DMS114 treated with DMSO at 0.1 percent for 48 hours (cell line): ENCODE results near the gene CAPN10.
A peak's percentile ranks its signal among the peaks of the same experiment; 100 is the strongest.
"Not testable (repeated sequence)": the region's sequence is repeated elsewhere in the genome, so short reads cannot be mapped to it uniquely, and the experiment has no call there.

ENCODE experiments used
- DNase-seq: peaks from one replicate; lab custom pipeline; 2025; ENCODE audit not compliant: unreplicated experiment; lab: John Stamatoyannopoulos, UW

The CAPN10 gene

GRCh38 chr2:240563231-240563630 is 23.3 kb upstream of the CAPN10 start:
- DNase-seq: not testable (repeated sequence)

DNA sequence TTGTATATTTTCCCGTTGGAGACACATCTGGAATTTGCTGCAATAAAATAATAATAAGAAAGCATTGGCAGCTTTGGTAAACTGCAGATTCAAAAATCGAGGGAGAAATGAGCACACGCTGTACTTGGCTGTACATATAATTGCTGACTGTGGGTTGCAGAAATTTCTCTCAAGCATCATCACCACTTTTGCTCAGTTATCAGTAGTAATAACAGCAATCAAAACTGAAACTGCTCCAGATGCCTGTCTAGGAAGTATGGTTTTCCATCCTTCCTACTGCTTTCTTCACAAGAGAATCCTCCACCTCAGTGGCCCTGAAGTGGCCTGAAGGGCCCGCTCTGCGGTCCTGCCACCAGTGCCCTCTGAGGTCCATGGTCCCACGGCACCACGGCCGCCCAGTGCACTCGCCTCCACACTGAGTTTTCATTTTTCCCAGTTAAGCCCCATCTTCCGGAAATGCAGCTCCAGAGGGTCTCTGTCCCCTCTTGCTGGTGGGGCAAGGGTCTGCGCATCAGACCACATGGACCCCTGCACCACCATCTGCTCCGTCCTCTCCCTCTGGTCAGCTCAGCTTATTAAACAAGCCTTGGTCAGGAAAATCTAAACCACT is 22.5 kb upstream of the CAPN10 start:
- DNase-seq: no peak

DNA sequence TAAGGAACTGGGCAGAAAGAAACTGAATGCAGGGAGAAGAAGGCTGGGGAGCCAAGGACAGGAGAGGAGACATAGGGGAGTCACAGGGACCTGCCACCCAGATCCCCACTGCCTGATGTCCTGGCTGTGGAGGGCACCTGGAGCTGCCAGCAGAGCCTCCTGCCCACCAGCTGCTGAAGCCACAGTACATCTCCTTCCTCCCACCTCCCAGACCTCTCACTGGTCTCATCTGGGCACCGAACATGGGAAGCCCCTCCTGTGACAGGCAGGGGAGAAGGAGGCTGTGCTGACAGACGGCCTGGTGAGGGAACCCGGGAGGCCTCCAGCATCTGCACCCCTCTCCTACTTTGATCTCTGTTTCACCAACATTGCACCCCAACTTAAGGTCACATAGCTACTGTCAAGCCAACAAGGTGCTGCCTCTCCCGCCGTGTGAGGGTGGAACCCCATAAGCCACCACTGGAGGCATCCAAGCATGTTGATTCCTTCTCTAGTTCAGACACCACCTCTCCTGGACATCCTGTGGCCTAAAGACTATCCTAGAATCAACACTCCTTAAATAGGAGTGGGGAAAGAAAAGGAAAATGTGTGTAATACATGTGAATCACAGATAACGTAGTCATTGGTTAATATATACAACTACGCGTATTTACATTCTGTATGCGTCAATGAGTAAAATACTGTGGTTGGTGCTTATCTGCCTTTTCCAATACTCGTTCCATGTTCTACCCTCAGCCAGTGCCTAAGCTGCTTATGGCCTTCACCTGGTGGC is 21.8 kb upstream of the CAPN10 start:
- no peak for DNase-seq

DNA sequence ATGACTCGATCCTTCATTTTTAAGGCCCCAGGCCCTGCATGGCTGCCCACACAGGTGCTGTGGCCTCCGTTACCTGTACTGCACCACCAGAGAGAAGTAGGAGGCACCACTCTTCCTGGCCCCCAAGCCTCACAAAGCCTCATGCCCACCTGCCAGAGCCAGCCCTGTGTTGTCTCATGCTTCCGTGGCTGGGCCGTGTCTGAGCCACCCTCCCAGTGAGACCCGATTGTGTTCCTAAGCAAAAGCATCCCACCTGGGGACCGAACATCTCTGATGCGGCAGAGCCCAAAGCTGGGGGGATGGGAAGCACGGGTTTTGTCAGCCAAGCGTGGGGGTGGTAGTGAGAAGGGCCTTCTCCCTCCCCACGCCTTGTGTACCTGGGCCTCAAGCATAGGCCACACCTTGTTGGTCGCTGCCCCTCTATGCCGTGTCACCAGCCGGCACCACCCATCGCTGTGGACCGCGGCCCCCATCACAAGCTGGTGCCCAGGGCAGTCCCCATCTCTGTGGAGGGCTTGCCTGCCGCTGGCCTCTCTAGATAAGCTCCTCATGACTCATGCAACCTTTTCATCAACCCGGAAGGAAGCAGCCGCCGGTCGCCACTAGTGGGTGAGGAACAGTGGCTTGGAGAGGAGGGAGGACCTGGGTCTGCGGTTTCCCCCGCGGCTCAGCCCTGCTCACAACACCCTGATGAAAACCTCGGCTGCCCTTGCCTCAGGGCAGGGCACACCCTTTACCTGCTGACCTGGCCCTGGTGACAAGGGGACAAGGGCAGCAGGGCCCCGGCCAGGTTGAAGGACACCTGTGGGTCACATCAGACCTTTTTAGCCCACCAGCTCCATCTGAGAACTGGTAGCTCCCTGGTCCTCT is 21.0 kb upstream of the CAPN10 start:
- no peak for DNase-seq

DNA sequence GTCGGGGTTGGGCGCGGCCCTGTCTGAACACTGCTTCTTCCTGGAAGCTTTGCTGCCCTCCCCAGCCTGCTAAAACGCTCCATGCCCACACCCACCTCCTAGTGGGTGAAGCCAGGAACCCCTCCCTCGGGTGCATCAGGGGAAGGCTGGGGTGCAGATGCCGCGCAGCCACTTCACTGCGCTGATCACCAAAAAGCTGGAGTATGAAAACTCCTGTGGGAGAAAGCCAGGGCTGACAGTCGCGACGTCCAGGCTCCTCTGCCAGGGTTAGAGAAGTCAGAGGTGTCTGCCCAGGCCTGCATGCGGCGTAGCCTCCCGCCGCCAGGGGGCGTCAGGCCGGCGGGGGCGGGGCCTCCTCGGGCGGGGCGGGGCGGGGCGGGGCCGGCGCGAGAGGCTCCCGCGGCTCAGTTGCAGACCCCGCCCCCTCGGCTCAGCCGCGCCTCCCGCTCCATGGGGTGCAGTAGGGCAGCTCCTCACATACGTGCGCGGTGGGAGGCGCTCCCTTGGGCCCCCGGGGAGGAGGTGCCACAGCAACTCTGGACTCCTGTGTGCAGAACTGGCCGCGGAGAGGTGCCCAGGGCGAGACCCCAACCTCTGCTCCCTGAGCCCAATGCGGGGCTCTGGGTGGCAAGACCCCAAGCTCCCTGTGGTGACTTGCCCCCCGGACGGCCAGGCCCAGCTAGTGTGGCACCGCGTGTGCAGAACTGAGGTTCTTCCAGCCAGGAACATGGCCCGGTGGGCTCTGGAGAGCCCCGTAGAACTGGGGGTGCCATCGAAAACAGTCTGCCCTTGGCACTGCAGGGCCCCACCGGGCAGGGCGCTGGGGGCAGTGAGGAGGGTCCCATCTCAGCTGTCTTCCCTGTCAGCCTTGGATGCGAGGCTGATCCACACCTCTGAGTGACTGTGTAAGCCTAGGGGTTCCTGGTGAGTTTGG is 20.1 kb upstream of the CAPN10 start:
- peak; percentile 31 for DNase-seq

DNA sequence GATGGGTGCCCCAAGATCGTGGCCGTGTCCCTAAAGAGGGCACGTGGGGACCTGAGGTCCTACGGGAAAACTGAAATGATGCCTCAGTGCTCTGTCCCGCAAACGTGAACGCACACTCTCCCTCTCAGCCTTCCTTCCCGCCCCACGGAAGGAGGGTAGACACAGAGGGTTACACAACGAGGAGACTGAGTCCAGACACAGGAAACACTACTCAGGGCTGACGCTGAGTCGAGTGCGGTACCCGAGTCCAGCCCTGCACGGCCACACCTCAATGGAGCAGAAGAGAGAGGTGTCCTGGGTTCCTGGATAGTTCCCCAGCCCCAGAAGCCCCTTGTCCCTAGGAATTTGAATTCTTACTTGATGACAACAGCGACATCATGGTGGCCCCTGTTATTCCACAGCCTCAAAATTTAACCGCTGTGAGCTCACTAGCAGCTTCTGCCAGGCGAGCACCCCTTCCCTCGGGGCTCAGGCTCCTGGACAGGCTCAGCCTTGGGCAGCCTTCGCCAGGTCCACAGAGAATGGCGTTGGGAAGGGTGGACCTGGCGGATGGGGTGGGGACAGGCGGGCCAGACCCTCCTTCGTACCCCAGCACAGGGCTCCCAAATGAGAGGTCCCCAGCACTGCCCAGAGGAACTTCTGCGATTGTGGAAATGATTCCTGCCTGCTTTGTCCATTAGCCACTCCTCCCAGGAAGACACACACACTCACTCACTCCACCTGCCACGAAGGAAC is 19.2 kb upstream of the CAPN10 start:
- DNase-seq: no peak

DNA sequence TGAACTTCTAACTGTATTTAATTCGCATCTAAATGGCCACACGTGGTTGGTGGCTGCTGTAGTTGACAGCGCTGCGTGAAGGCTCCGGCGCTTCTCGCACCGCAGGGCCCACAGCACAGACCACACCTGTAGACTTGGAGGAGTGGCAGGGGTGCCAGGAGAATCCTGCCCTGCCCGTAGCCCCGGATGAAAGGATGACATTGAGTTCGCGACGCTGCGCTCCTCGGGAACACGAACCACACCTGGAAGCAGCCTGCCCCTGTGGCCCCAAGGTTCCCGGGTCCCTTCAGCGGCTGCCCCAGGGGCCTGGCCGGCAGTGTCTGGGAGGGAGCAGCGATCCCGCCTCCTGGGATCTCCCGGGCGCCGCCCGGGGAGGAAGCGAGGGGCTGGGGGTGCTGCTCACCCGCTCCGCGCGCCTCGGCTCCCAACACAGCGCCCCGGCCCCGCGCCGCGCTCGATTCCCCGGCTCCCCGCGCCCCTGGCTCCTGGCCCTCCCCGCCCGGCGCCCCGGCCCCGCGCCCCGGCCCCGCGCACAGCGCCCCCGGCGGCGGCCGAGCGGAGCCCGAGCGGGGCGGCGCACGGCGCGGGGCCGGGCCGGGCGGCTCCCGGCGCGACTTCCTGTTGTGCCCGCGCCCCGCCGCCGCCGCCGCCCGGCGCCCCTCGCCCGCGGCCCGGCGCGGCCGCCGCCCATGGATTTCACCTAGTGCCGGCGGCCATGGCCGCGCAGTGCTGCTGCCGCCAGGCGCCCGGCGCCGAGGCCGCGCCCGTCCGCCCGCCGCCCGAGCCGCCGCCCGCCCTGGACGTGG is 18.5 kb upstream of the CAPN10 start, which contains the start of gene RNPEPL1:
TSS of gene RNPEPL1 (plus strand) at position 613 of the 806 bp plus-strand sequence. CDS start at position 716, 103 bp downstream.
- DNase-seq: no peak

- DNase-seq: no peak
Measured at GRCh38 chr2:240568678-240569522, 17.6 kb upstream of the CAPN10 start.

DNA sequence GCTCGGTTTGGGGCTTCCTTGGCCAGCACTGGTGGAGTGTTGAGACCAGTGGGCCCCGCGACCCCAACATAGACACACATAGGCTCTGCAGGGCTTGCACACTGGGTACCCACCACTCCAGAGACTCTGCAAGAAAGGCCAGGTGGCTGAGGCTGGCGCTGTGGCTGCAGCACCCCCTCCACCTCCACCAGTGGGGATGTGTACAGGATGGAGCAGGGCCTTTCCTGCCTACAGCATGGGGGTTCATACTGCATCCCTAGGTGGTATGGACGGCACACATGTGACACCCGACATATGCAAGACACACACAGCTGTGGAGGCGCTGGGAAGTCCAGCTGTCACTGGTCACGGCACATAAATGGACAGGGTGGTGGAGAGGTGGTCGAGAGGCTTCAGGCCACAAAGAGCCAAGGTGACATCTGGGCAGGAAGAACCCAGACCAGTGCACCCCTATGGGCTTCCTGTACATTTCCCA is 17.0 kb upstream of the CAPN10 start:
- DNase-seq: no peak

DNA sequence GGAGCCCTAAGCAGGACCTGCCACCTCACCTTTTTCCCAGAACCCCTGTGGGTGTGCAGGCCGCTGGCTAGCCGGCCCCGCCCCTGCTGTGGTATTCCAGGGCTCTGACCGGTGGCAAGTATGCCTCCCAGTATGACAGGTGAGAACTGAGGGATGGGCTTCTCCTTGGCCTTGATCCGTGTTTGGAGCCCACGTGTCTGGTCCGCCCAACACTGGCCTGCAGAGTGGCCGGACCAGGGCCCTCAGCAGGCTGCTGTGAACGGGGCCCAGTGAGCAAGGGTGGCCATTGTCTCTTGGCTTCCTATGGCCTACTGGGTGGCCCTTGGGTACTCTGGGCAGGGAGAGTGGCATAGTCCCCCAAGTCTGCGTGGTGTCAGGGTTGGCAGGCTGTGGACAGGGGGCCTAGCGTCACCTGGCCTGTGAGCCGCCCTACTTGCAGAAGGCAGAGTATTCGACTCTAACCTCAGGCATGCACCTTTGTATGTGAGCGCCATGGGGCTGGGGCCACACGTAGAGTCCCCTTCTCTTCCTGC is 16.5 kb upstream of the CAPN10 start:
- DNase-seq: no peak

DNA sequence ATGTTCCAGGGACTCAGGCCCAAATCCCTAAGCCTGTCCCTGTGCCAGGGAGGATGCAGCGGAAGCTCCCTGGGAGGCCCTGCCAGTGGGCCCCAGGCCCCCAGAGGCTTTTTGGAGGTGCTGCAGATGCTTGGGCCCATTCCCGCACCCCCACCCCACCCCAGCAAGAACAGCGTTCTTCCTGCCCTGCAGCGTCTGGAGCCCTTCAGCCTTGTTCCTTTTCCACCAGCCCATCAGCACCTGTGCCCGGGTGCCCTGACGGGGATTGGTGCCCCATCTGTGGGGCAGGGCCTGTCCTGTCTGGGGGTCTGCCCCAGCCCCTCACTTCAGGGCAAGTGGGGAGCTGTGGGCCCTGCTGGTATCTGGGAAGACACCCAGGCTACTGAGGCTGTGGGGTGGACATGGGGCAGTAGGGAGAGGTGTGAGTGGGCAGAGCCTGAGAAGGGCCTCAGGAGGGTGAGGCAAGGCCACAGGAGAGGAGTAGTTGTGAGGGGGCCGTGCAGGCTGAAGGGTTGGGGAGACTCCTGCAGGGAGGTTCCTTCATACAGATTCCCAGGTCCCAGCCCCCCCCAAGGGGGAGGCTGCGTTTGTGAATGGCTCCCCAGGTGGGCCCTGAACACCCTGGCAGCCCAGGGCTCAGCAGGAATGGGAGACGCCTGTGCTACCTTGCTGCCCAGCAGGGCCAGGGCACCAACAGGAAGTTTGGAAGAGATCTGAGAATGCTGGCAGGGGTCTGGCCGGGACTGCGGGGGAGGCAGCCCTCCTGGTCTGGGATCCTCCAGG is 15.8 kb upstream of the CAPN10 start:
- no peak for DNase-seq

GRCh38 chr2:240571314-240571973 is 15.1 kb upstream of the CAPN10 start:
- DNase-seq: no peak

DNA sequence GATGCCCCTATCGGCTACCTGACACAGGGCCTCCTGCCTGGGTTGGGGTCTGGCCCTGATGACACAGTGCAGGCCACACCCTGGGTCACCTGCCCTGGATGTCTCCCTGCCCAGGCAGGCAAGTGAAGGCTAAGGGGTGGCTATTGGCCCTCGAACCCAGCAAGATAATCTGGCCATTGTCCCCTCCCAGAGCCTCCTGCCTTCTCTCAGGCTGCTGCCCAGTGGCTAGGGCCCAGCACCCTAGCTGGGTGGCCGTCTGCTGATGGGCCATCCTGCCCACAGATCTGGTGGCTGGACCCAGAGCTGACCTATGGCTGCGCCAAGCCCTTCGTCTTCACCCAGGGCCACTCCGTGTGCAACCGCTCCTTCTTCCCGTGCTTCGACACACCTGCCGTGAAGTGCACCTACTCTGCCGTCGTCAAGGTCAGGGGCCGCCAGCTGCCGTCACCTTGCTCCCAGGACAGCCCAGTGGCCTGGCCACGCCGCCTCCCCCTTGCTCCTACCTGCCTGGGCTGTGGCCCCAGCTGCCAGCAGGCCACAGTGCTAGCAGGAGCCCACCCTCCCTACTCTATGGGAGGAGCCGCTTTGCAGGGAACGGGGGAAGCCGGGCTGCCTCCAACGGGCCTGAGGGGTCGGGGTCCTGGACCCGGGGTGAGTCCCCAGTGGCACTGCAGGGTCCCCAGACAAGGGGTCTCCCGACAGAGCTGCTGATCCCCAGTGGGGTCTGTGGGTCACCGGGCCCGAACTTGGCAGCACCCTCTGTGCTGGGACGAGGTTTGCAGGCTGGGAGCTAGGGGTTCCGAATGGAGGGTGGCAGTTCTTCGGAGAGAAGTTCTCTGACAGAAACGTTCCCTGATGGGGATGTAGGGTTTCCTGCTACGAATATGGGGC is 14.1 kb upstream of the CAPN10 start:
- DNase-seq: no peak

GRCh38 chr2:240573071-240573515 is 13.4 kb upstream of the CAPN10 start:
- DNase-seq: no peak
